ENCODE results near the gene KCMF1. TPM values are rescaled to one million over a fixed set of nuclear protein-coding genes. Genes with fewer than 3 reads are reported as not detected.

Gene KCMF1
- polyA plus RNA-seq (2011; rRNA removed) (194 and 221 TPM in 2 replicates), polyA plus RNA-seq (2017; fragmentation: RNase III; extraction: RNeasy Plus Mini Kit Qiagen cat#74134 plus additional on column Dnase treatment) (76.5 to 83.9 TPM (median 77.8 TPM) in 3 replicates), polyA minus RNA-seq (2011; rRNA and poly(A)+ RNA removed) (103 and 125 TPM in 2 replicates)
- 52.1 and 59.5 TPM in 2 replicates for polyA plus RNA-seq (2012; cell fraction: cytosol; rRNA removed)
- polyA plus RNA-seq (2012; cell fraction: nucleus; rRNA removed), result 15.5 and 20.4 TPM in 2 replicates

GRCh38 chr2:84970868-84971509 is at the start of gene KCMF1:
Gene KCMF1, plus strand, starts transcription at chr2:84971161. Its CDS starts 291 bp downstream, at chr2:84971452.
- peak within 1 kb of the TSS; percentile 97 to 98 for H3K27ac ChIP-seq
- peak; percentile 75 to 77 for ATAC-seq
- peak within 1 kb of the TSS; percentile 89 for H3K4me3 ChIP-seq
- TF ChIP-seq JUN (IDR thresholded peaks at IDR 0.05), result peak; percentile 10 to 55; a peak in 3 of 5 replicates
- no peak for TF ChIP-seq FOSB (CRISPR knock-in tag; IDR thresholded peaks at IDR 0.05)
- no peak for TF ChIP-seq KDM1A (IDR thresholded peaks at IDR 0.05; ENCODE audit: low read depth)
- no peak for TF ChIP-seq MAX (IDR thresholded peaks at IDR 0.05)
- TF ChIP-seq ZNF302 (CRISPR knock-in tag; IDR thresholded peaks at IDR 0.05), result no peak
- TF ChIP-seq HEYL (CRISPR knock-in tag; IDR thresholded peaks at IDR 0.05), result no peak
- no peak for TF ChIP-seq USF2 (IDR thresholded peaks at IDR 0.05)
- TF ChIP-seq BCL3 (IDR thresholded peaks at IDR 0.05), result peak; percentile 79
- no peak for TF ChIP-seq HDAC2 (IDR thresholded peaks at IDR 0.05)
- TF ChIP-seq POLR2A (IDR thresholded peaks at IDR 0.05; ENCODE audit: low read length), result peak; percentile 40
- TF ChIP-seq KDM5A (IDR thresholded peaks at IDR 0.05), result no peak
- no peak for TF ChIP-seq RNF2 (IDR thresholded peaks at IDR 0.05; ENCODE audit: borderline replicate concordance, low read depth)
- no peak for TF ChIP-seq JUNB (IDR thresholded peaks at IDR 0.05)
- TF ChIP-seq SMC3 (IDR thresholded peaks at IDR 0.05), result no peak
- no peak for TF ChIP-seq NPAS2 (CRISPR knock-in tag; IDR thresholded peaks at IDR 0.05; ENCODE audit: borderline replicate concordance)
- TF ChIP-seq MYC (IDR thresholded peaks at IDR 0.05; ENCODE audit: borderline replicate concordance, low read length), result no peak
- TF ChIP-seq GATA3 (IDR thresholded peaks at IDR 0.05; ENCODE audit: borderline replicate concordance), result no peak
- no peak for TF ChIP-seq MAFK (IDR thresholded peaks at IDR 0.05; ENCODE audit: partially characterized antibody)
- TF ChIP-seq EHMT2 (IDR thresholded peaks at IDR 0.05; ENCODE audit: low read depth), result no peak
- no peak for TF ChIP-seq REST (IDR thresholded peaks at IDR 0.05)
- no peak for TF ChIP-seq HOXB5 (CRISPR knock-in tag; IDR thresholded peaks at IDR 0.05)
- TF ChIP-seq RCOR1 (IDR thresholded peaks at IDR 0.05; ENCODE audit: low read depth, low read length), result no peak
- TF ChIP-seq ESRRA (IDR thresholded peaks at IDR 0.05; ENCODE audit: borderline replicate concordance, low read length), result no peak
- TF ChIP-seq ZFP36 (IDR thresholded peaks at IDR 0.05; ENCODE audit: borderline replicate concordance, partially characterized antibody), result no peak
- TF ChIP-seq RARB (CRISPR knock-in tag; IDR thresholded peaks at IDR 0.05), result no peak
- TF ChIP-seq POLR2AphosphoS2 (conservative IDR thresholded peaks at IDR 0.05; ENCODE audit: low read length), result no peak
- no peak for TF ChIP-seq FOSL2 (IDR thresholded peaks at IDR 0.05)
- TF ChIP-seq FOSL2 (CRISPR knock-in tag; IDR thresholded peaks at IDR 0.05), result no peak
- no peak for TF ChIP-seq HMGXB4 (CRISPR knock-in tag; IDR thresholded peaks at IDR 0.05; ENCODE audit: borderline replicate concordance)
- 0 out of 2 replicates have a peak, but pooled peaks have one; percentile 54 for TF ChIP-seq PHF8 (IDR thresholded peaks at IDR 0.05; ENCODE audit: borderline replicate concordance, low read depth)
- FAIRE-seq, result no peak
- peak within 1 kb of the TSS; percentile 84 for H3K4me2 ChIP-seq
- peak in 1 of 2 experiments; percentile 89 for DNase-seq (ENCODE audit: low read depth in 1 of 2, low spot score in 1 of 2)
- 1% methylated on average over 19 of the region's 102 CpGs for WGBS (ENCODE audit: missing lambda C conversion rate)
- CTCF ChIA-PET, result interaction anchor here (1.1 to 5.3 kb wide), 6 partner anchors 13 to 46 kb away, joined by 3 to 27 read pairs (median 14); no protein-coding TSS in a partner anchor
- H3K9me3 ChIP-seq, result no peaks in the 10 kb centered on the region
- POLR2A ChIA-PET, result interaction anchor here (0.6 to 4.5 kb wide), 18 partner anchors 9 to 317 kb away, joined by 3 to 70 read pairs (median 4); no protein-coding TSS in a partner anchor
- peaks cover 42% of the 10 kb centered on the region for H3K4me1 ChIP-seq
